HEK293 (cell line): ENCODE measurements around the gene ATP23.
A peak's percentile ranks its signal among the peaks of the same experiment; 100 is the strongest.

Experiments used
- EGR2 ChIP-seq: fragments of 450-650 bp; formaldehyde crosslinking; IDR thresholded peaks from 2 replicates; pipeline ENCODE4 v1.5.1; 2016; ENCODE audit warnings: low read depth, missing biosample characterization, missing genetic modification characterization
- FEZF1 ChIP-seq: fragments of 450-650 bp; formaldehyde crosslinking; IDR thresholded peaks from 2 replicates; pipeline ENCODE4 v1.5.1; 2016; ENCODE audit warnings: missing biosample characterization, missing genetic modification characterization
- MYNN ChIP-seq: fragments of 450-650 bp; formaldehyde crosslinking; IDR thresholded peaks from 2 replicates; pipeline ENCODE4 v1.5.1; 2016; ENCODE audit warnings: missing biosample characterization, missing genetic modification characterization, borderline replicate concordance
- OSR2 ChIP-seq: fragments of 450-650 bp; formaldehyde crosslinking; IDR thresholded peaks from 2 replicates; pipeline ENCODE4 v1.5.1; 2016; ENCODE audit warnings: missing biosample characterization, missing genetic modification characterization
- SCRT2 ChIP-seq: fragments of 450-650 bp; formaldehyde crosslinking; IDR thresholded peaks from 2 replicates; pipeline ENCODE4 v1.5.1; 2016; ENCODE audit warnings: missing biosample characterization, missing genetic modification characterization
- SETDB1 ChIP-seq: IDR thresholded peaks from one replicate; pipeline ENCODE4 v1.6.1; 2017; ENCODE audit warnings: mild to moderate bottlenecking, low read length, moderate library complexity, mixed read lengths; ENCODE audit not compliant: insufficient read length
- TRIM28 ChIP-seq: IDR thresholded peaks from 2 replicates; pipeline ENCODE4 v1.6.1; 2011; ENCODE audit warnings: low read length, control low read depth, borderline replicate concordance
- ZFP41 ChIP-seq: fragments of 450-650 bp; formaldehyde crosslinking; IDR thresholded peaks from 2 replicates; pipeline ENCODE4 v1.5.1; 2016; ENCODE audit warnings: missing biosample characterization, missing genetic modification characterization, borderline replicate concordance
- ZNF132 ChIP-seq: fragments of 450-650 bp; formaldehyde crosslinking; IDR thresholded peaks from 2 replicates; pipeline ENCODE4 v1.5.1; 2017; ENCODE audit warnings: missing biosample characterization, missing genetic modification characterization, borderline replicate concordance
- ZNF138 ChIP-seq: fragments of 450-650 bp; formaldehyde crosslinking; IDR thresholded peaks from 2 replicates; pipeline ENCODE4 v1.5.1; 2016; ENCODE audit warnings: missing biosample characterization, missing genetic modification characterization, borderline replicate concordance
- ZNF174 ChIP-seq: fragments of 450-650 bp; formaldehyde crosslinking; IDR thresholded peaks from 2 replicates; pipeline ENCODE4 v1.5.0; 2017; ENCODE audit warnings: missing biosample characterization, mild to moderate bottlenecking, missing genetic modification characterization
- ZNF211 ChIP-seq: fragments of 450-650 bp; formaldehyde crosslinking; IDR thresholded peaks from 2 replicates; pipeline ENCODE4 v1.5.1; 2016; ENCODE audit warnings: low read depth, missing biosample characterization, missing genetic modification characterization
- ZNF239 ChIP-seq: fragments of 450-650 bp; formaldehyde crosslinking; IDR thresholded peaks from 2 replicates; pipeline ENCODE4 v1.5.1; 2016; ENCODE audit warnings: missing biosample characterization, missing genetic modification characterization
- ZNF335 ChIP-seq: fragments of 450-650 bp; formaldehyde crosslinking; conservative IDR thresholded peaks from 2 replicates; pipeline ENCODE4 v1.5.1; 2016; ENCODE audit warnings: missing biosample characterization, missing genetic modification characterization
- ZNF530 ChIP-seq: fragments of 450-650 bp; formaldehyde crosslinking; IDR thresholded peaks from 2 replicates; pipeline ENCODE4 v1.5.1; 2016; ENCODE audit warnings: low read depth, missing biosample characterization, missing genetic modification characterization
- ZNF548 ChIP-seq: fragments of 450-650 bp; formaldehyde crosslinking; IDR thresholded peaks from 2 replicates; pipeline ENCODE4 v1.5.1; 2016; ENCODE audit warnings: missing biosample characterization, missing genetic modification characterization
- ZNF561 ChIP-seq: fragments of 450-650 bp; IDR thresholded peaks from 2 replicates; pipeline ENCODE4 v1.5.1; 2018; ENCODE audit warnings: missing biosample characterization, missing genetic modification characterization, borderline replicate concordance
- ZNF660 ChIP-seq: fragments of 450-650 bp; IDR thresholded peaks from 2 replicates; pipeline ENCODE4 v1.5.1; 2018; ENCODE audit warnings: missing biosample characterization, mild to moderate bottlenecking, missing genetic modification characterization
- ZNF701 ChIP-seq: fragments of 450-650 bp; formaldehyde crosslinking; IDR thresholded peaks from 2 replicates; pipeline ENCODE4 v1.5.1; 2016; ENCODE audit warnings: missing biosample characterization, missing genetic modification characterization
- ZNF747 ChIP-seq: fragments of 450-650 bp; formaldehyde crosslinking; IDR thresholded peaks from 2 replicates; pipeline ENCODE4 v1.5.1; 2016; ENCODE audit warnings: missing biosample characterization, missing genetic modification characterization
- ZNF837 ChIP-seq: fragments of 450-650 bp; formaldehyde crosslinking; IDR thresholded peaks from 2 replicates; pipeline ENCODE4 v1.5.1; 2016; ENCODE audit warnings: missing biosample characterization, missing genetic modification characterization
- ZSCAN30 ChIP-seq: fragments of 450-650 bp; IDR thresholded peaks from 2 replicates; pipeline ENCODE4 v1.5.1; 2018; ENCODE audit warnings: missing biosample characterization, mild to moderate bottlenecking, missing genetic modification characterization, moderate library complexity
- TF ChIP-seq, protein P1 (sequence below): fragments of 450-650 bp; formaldehyde crosslinking; optimal IDR thresholded peaks from 2 replicates; pipeline ENCODE3; 2016; ENCODE audit warnings: missing biosample characterization, mild to moderate bottlenecking, missing genetic modification characterization
- TF ChIP-seq, protein P2 (sequence below): fragments of 450-650 bp; formaldehyde crosslinking; IDR thresholded peaks from 2 replicates; pipeline ENCODE4 v1.5.1; 2016; ENCODE audit warnings: missing biosample characterization, missing genetic modification characterization
- TF ChIP-seq, protein P3 (sequence below): fragments of 450-650 bp; formaldehyde crosslinking; IDR thresholded peaks from 2 replicates; pipeline ENCODE4 v1.5.1; 2016; ENCODE audit warnings: missing biosample characterization, missing genetic modification characterization
- TF ChIP-seq, protein P4 (sequence below): fragments of 450-650 bp; IDR thresholded peaks from 2 replicates; pipeline ENCODE4 v1.5.1; 2018; ENCODE audit warnings: missing biosample characterization, mild to moderate bottlenecking, missing genetic modification characterization
- TF ChIP-seq, protein P5 (sequence below): fragments of 450-650 bp; formaldehyde crosslinking; IDR thresholded peaks from 2 replicates; pipeline ENCODE4 v1.5.1; 2016; ENCODE audit warnings: missing biosample characterization, missing genetic modification characterization
- TF ChIP-seq, protein P6 (sequence below): fragments of 450-650 bp; formaldehyde crosslinking; IDR thresholded peaks from 2 replicates; pipeline ENCODE4 v1.5.1; 2017; ENCODE audit warnings: missing biosample characterization, missing genetic modification characterization

Gene ATP23

DNA sequence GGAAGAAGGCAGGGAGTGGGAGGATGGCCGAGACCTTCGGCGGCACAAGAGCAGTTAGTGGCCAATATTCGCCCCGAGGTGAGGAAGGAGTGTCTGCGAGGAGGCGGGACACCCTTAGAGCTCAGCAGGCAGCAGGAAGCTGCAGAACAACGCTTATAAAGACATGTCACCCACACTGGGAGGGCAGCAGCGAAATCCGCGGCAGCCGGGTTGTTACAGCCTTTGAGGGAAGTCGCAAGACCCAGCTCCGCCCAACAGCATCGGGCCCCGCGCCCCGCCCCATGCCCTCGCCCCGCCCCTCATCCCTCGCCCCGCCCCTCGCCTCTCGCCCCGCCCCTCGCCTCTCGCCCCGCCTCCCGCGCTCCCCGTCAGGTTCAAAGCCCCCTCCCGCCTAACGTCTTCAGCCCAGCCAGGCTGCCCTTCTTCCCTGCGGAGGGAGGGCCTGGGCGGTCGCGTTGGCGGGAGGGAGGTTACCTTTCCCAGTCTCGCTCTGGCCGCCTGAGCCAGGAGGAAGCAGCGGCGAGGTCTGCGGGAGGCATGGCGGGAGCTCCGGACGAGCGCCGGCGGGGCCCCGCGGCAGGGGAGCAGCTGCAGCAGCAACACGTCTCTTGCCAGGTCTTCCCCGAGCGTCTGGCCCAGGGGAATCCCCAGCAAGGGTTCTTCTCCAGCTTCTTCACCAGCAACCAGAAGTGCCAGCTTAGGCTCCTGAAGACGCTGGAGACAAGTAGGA lies at the start of gene ATP23 (continued):
- TF ChIP-seq, protein P1, sequence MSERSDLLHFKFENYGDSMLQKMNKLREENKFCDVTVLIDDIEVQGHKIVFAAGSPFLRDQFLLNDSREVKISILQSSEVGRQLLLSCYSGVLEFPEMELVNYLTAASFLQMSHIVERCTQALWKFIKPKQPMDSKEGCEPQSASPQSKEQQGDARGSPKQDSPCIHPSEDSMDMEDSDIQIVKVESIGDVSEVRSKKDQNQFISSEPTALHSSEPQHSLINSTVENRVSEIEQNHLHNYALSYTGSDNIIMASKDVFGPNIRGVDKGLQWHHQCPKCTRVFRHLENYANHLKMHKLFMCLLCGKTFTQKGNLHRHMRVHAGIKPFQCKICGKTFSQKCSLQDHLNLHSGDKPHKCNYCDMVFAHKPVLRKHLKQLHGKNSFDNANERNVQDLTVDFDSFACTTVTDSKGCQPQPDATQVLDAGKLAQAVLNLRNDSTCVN, result peak; percentile 79
- TF ChIP-seq, protein P2, sequence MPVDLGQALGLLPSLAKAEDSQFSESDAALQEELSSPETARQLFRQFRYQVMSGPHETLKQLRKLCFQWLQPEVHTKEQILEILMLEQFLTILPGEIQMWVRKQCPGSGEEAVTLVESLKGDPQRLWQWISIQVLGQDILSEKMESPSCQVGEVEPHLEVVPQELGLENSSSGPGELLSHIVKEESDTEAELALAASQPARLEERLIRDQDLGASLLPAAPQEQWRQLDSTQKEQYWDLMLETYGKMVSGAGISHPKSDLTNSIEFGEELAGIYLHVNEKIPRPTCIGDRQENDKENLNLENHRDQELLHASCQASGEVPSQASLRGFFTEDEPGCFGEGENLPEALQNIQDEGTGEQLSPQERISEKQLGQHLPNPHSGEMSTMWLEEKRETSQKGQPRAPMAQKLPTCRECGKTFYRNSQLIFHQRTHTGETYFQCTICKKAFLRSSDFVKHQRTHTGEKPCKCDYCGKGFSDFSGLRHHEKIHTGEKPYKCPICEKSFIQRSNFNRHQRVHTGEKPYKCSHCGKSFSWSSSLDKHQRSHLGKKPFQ (tag by site-specific recombination), result no peak
- TF ChIP-seq TRIM28 (peak; percentile 82), ZFP41 (no peak), ZNF138 (no peak), ZNF335 (tag by site-specific recombination) (peak; percentile 47), ZNF530 (tag by site-specific recombination) (no peak), SETDB1 (no peak), SCRT2 (tag by site-specific recombination) (peak; percentile 95), ZNF747 (tag by site-specific recombination) (no peak), ZNF239 (tag by site-specific recombination) (no peak; the same call in 1 of the 2 replicates), ZNF837 (tag by site-specific recombination) (no peak), OSR2 (no peak), ZNF211 (tag by site-specific recombination) (no peak), ZSCAN30 (peak; percentile 47), ZNF174 (no peak), ZNF561 (tag by site-specific recombination) (peak; percentile 73; the same call in 1 of the 2 replicates), ZNF548 (tag by site-specific recombination) (no peak), ZNF701 (tag by site-specific recombination) (no peak), ZNF660 (tag by site-specific recombination) (peak; percentile 81), MYNN (tag by site-specific recombination) (peak; percentile 54; the same call in 1 of the 2 replicates), ZNF132 (tag by site-specific recombination) (no peak), FEZF1 (no peak; the same call in 1 of the 2 replicates), EGR2 (tag by site-specific recombination) (peak; percentile 68)
- TF ChIP-seq, protein P3, sequence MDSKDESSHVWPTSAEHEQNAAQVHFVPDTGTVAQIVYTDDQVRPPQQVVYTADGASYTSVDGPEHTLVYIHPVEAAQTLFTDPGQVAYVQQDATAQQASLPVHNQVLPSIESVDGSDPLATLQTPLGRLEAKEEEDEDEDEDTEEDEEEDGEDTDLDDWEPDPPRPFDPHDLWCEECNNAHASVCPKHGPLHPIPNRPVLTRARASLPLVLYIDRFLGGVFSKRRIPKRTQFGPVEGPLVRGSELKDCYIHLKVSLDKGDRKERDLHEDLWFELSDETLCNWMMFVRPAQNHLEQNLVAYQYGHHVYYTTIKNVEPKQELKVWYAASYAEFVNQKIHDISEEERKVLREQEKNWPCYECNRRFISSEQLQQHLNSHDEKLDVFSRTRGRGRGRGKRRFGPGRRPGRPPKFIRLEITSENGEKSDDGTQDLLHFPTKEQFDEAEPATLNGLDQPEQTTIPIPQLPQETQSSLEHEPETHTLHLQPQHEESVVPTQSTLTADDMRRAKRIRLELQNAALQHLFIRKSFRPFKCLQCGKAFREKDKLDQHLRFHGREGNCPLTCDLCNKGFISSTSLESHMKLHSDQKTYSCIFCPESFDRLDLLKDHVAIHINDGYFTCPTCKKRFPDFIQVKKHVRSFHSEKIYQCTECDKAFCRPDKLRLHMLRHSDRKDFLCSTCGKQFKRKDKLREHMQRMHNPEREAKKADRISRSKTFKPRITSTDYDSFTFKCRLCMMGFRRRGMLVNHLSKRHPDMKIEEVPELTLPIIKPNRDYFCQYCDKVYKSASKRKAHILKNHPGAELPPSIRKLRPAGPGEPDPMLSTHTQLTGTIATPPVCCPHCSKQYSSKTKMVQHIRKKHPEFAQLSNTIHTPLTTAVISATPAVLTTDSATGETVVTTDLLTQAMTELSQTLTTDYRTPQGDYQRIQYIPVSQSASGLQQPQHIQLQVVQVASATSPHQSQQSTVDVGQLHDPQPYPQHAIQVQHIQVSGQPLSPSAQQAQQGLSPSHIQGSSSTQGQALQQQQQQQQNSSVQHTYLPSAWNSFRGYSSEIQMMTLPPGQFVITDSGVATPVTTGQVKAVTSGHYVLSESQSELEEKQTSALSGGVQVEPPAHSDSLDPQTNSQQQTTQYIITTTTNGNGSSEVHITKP (tag by site-specific recombination), result peak; percentile 60
- TF ChIP-seq, protein P4, sequence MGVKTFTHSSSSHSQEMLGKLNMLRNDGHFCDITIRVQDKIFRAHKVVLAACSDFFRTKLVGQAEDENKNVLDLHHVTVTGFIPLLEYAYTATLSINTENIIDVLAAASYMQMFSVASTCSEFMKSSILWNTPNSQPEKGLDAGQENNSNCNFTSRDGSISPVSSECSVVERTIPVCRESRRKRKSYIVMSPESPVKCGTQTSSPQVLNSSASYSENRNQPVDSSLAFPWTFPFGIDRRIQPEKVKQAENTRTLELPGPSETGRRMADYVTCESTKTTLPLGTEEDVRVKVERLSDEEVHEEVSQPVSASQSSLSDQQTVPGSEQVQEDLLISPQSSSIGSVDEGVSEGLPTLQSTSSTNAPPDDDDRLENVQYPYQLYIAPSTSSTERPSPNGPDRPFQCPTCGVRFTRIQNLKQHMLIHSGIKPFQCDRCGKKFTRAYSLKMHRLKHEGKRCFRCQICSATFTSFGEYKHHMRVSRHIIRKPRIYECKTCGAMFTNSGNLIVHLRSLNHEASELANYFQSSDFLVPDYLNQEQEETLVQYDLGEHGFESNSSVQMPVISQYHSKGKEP (tag by site-specific recombination), result peak; percentile 69
- TF ChIP-seq, protein P5, sequence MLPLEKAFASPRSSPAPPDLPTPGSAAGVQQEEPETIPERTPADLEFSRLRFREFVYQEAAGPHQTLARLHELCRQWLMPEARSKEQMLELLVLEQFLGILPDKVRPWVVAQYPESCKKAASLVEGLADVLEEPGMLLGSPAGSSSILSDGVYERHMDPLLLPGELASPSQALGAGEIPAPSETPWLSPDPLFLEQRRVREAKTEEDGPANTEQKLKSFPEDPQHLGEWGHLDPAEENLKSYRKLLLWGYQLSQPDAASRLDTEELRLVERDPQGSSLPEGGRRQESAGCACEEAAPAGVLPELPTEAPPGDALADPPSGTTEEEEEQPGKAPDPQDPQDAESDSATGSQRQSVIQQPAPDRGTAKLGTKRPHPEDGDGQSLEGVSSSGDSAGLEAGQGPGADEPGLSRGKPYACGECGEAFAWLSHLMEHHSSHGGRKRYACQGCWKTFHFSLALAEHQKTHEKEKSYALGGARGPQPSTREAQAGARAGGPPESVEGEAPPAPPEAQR (tag by site-specific recombination), result no peak
- TF ChIP-seq, protein P6, sequence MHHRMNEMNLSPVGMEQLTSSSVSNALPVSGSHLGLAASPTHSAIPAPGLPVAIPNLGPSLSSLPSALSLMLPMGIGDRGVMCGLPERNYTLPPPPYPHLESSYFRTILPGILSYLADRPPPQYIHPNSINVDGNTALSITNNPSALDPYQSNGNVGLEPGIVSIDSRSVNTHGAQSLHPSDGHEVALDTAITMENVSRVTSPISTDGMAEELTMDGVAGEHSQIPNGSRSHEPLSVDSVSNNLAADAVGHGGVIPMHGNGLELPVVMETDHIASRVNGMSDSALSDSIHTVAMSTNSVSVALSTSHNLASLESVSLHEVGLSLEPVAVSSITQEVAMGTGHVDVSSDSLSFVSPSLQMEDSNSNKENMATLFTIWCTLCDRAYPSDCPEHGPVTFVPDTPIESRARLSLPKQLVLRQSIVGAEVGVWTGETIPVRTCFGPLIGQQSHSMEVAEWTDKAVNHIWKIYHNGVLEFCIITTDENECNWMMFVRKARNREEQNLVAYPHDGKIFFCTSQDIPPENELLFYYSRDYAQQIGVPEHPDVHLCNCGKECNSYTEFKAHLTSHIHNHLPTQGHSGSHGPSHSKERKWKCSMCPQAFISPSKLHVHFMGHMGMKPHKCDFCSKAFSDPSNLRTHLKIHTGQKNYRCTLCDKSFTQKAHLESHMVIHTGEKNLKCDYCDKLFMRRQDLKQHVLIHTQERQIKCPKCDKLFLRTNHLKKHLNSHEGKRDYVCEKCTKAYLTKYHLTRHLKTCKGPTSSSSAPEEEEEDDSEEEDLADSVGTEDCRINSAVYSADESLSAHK (tag by site-specific recombination), result no peak
